ENCODE measurements around the gene SCN2A.

Gene SCN2A

DNA sequence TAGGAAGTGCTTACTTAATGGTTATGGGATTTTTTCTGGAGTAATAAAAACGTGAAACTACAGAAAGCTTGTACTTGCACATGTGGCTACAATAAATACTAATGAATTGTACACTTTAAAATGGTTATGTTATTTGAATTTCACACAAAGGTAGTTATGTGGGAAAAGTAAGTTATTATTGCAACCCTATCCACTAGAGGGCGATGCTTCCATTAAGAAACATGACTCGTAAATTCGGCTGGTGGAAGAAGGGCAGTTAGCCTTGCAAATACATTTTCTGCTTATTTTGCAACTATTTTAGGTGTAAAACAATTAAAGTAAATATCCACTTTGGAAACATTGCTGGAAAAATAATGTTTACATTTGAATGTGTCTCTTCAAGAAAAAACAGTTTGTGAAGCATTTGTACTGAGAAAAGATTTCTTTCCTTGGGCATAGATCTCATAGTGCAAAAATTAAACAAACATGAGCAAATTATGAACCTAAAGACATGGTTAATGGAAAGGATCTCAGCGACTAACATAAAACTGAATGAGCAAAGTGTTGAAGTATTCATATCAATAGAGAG, 162.2 kb downstream of the SCN2A start:
- Histone ChIP-seq H3K4me1 (ENCODE audit: control insufficient read depth in 5 of 5, insufficient read depth in 5 of 5, low read length in 5 of 5) (peaks cover 0 to 3% (median 0%) of the 10 kb centered on the region in 5 donors), H3K36me3 (ENCODE audit: control insufficient read depth in 5 of 5, insufficient read depth in 5 of 5, low read length in 5 of 5) (no peaks in the 10 kb centered on the region), H3K27ac (ENCODE audit: low read depth, low read length) (no peak overlapping the region), H3K27me3 (ENCODE audit: control insufficient read depth in 5 of 5, insufficient read depth in 4 of 5, low read length in 5 of 5) (peaks cover 0 to 6% (median 4%) of the 10 kb centered on the region in 5 donors), H3K9ac (ENCODE audit: low read length in 5 of 5) (no peak overlapping the region), H3K9me3 (ENCODE audit: control insufficient read depth in 5 of 5, low read length in 5 of 5) (no peaks in the 10 kb centered on the region), H3K4me3 (ENCODE audit: low read depth in 1 of 5, low read length in 5 of 5) (no peak overlapping the region)

DNA sequence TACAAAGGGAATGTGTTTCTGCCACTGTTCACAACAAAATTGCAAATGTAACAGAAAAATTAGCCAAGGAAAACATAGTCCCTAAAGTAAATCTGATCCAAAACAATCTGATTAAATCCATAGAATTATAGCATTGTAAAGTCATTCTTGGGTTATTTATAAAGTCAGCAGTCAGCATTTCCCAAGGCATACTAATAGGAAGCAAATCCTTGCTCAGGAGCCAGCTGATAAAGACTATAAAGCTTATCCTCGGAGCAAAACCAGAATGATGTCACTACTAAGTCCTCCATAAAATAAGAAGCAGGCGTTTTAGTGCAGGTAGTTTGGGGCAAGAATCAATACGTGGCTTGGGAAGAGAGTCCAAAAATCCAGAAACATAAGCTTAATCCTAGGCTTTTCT, 162.9 kb downstream of the SCN2A start:
- Histone ChIP-seq H3K36me3 (ENCODE audit: control insufficient read depth in 5 of 5, insufficient read depth in 5 of 5, low read length in 5 of 5) (no peaks in the 10 kb centered on the region), H3K4me1 (ENCODE audit: control insufficient read depth in 5 of 5, insufficient read depth in 5 of 5, low read length in 5 of 5) (peaks cover 0 to 3% (median 0%) of the 10 kb centered on the region in 5 donors), H3K4me3 (ENCODE audit: low read depth in 1 of 5, low read length in 5 of 5) (no peak overlapping the region), H3K27ac (ENCODE audit: low read depth, low read length) (no peak overlapping the region), H3K9me3 (ENCODE audit: control insufficient read depth in 5 of 5, low read length in 5 of 5) (no peaks in the 10 kb centered on the region), H3K9ac (ENCODE audit: low read length in 5 of 5) (no peak overlapping the region), H3K27me3 (ENCODE audit: control insufficient read depth in 5 of 5, insufficient read depth in 4 of 5, low read length in 5 of 5) (peaks cover 0 to 6% (median 4%) of the 10 kb centered on the region in 5 donors)

DNA sequence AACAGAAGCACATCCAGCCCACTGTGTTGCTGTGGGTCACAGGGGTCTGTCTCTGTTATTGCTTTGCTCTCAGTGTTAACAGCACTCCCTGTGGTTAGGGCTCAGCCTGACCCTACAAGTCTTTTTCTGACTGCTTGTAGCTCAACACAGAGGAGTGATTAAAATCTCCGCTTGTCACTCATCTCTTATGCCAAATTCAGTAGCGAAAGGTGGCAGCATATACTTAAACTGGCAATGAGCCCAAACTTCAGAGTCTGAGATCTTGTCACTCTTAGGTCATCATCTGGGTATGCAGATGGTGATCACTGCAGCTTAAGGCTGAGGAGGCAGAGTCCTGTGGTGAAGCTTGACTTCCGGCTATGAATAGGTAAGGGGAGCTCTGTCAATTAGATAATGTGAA, 167.0 kb downstream of the SCN2A start:
- no peaks in the 10 kb centered on the region for H3K36me3 ChIP-seq (ENCODE audit: control insufficient read depth in 5 of 5, insufficient read depth in 5 of 5, low read length in 5 of 5)
- H3K4me1 ChIP-seq (ENCODE audit: control insufficient read depth in 5 of 5, insufficient read depth in 5 of 5, low read length in 5 of 5): peaks cover 0 to 7% (median under 1%) of the 10 kb centered on the region in 5 donors

DNA sequence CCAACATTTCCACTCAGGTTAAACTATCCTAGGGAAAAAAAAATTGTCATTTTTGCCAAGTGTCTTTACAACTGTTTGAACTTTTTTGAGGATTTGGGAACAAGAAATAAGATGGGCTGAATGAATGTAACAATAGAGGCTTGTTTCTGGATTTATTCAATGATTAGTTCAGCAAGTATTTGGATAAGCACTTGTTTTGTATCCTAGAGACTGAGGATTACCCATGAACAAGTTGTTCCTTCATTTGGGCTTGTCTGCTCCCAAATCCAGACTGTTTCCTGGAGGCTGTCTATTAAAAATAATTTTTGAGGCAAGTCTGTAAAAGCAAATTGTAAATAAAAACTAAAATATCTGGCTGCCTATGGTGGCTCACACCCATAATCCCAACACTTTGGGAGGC, 168.3 kb downstream of the SCN2A start:
- Histone ChIP-seq H3K27ac (ENCODE audit: low read depth, low read length) (no peak overlapping the region), H3K9me3 (ENCODE audit: control insufficient read depth in 5 of 5, low read length in 5 of 5) (no peaks in the 10 kb centered on the region), H3K36me3 (ENCODE audit: control insufficient read depth in 5 of 5, insufficient read depth in 5 of 5, low read length in 5 of 5) (no peaks in the 10 kb centered on the region), H3K4me3 (ENCODE audit: low read depth in 1 of 5, low read length in 5 of 5) (no peak overlapping the region), H3K4me1 (ENCODE audit: control insufficient read depth in 5 of 5, insufficient read depth in 5 of 5, low read length in 5 of 5) (peaks cover 0 to 7% (median 0%) of the 10 kb centered on the region in 5 donors), H3K27me3 (ENCODE audit: control insufficient read depth in 5 of 5, insufficient read depth in 4 of 5, low read length in 5 of 5) (peaks cover 0 to 6% (median 0%) of the 10 kb centered on the region in 5 donors), H3K9ac (ENCODE audit: low read length in 5 of 5) (no peak overlapping the region)

More for the DNA sequence above, 167.0 kb downstream of the SCN2A start:
- Histone ChIP-seq H3K9ac (ENCODE audit: low read length in 5 of 5) (no peak overlapping the region), H3K4me3 (ENCODE audit: low read depth in 1 of 5, low read length in 5 of 5) (no peak overlapping the region), H3K27ac (ENCODE audit: low read depth, low read length) (no peak overlapping the region), H3K9me3 (ENCODE audit: control insufficient read depth in 5 of 5, low read length in 5 of 5) (no peaks in the 10 kb centered on the region), H3K27me3 (ENCODE audit: control insufficient read depth in 5 of 5, insufficient read depth in 4 of 5, low read length in 5 of 5) (peaks cover 0 to 6% (median 0%) of the 10 kb centered on the region in 5 donors)

DNA sequence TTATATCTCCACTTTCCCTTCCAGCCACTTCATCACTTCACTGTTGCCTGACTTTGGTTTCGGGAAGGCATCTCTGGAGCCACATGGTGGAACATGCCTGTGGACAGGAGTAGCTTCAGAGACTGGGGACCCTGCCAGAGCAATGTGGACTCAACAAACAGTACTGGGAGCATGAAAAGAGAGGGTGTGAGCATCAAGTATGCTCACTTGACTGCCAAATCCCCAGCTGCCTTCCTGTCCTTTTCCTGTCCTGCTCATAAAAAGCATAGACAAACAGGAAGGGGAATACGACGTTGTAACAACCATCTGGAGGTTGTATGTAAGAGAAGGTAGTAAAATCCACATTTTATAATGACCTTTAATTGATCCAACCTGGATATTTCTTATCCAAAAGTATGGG, 169.0 kb downstream of the SCN2A start:
- Histone ChIP-seq H3K9ac (ENCODE audit: low read length in 5 of 5) (no peak overlapping the region), H3K4me3 (ENCODE audit: low read depth in 1 of 5, low read length in 5 of 5) (no peak overlapping the region), H3K4me1 (ENCODE audit: control insufficient read depth in 5 of 5, insufficient read depth in 5 of 5, low read length in 5 of 5) (peaks cover 0 to 7% (median 0%) of the 10 kb centered on the region in 5 donors), H3K27me3 (ENCODE audit: control insufficient read depth in 5 of 5, insufficient read depth in 4 of 5, low read length in 5 of 5) (peaks cover 0 to 6% (median 0%) of the 10 kb centered on the region in 5 donors), H3K9me3 (ENCODE audit: control insufficient read depth in 5 of 5, low read length in 5 of 5) (no peaks in the 10 kb centered on the region), H3K27ac (ENCODE audit: low read depth, low read length) (no peak overlapping the region), H3K36me3 (ENCODE audit: control insufficient read depth in 5 of 5, insufficient read depth in 5 of 5, low read length in 5 of 5) (no peaks in the 10 kb centered on the region)

DNA sequence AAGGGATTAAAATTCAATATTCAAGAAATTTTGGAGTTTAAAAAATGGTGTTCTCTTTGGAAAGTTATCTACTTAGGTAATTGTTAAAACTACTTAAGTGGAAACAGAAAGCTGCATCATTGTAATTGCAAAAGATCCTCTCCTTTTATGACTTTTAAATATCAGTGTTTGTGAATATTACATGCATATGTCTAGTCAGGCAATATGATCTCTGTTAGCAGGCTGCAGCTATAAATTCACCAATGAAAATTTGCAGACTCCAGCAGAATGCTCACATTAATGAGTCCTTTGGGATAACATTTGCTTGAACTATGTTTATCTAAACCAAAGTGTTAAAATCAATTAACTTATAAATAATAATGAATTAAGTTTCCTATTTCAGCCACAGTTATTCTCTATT, 171.1 kb downstream of the SCN2A start:
- Histone ChIP-seq H3K36me3 (ENCODE audit: control insufficient read depth in 5 of 5, insufficient read depth in 5 of 5, low read length in 5 of 5) (no peaks in the 10 kb centered on the region), H3K4me1 (ENCODE audit: control insufficient read depth in 5 of 5, insufficient read depth in 5 of 5, low read length in 5 of 5) (peaks cover 0 to 7% (median 0%) of the 10 kb centered on the region in 5 donors), H3K27ac (ENCODE audit: low read depth, low read length) (no peak overlapping the region), H3K9ac (ENCODE audit: low read length in 5 of 5) (no peak overlapping the region), H3K4me3 (ENCODE audit: low read depth in 1 of 5, low read length in 5 of 5) (no peak overlapping the region), H3K27me3 (ENCODE audit: control insufficient read depth in 5 of 5, insufficient read depth in 4 of 5, low read length in 5 of 5) (peaks cover 0 to 4% (median 0%) of the 10 kb centered on the region in 5 donors), H3K9me3 (ENCODE audit: control insufficient read depth in 5 of 5, low read length in 5 of 5) (no peaks in the 10 kb centered on the region)

DNA sequence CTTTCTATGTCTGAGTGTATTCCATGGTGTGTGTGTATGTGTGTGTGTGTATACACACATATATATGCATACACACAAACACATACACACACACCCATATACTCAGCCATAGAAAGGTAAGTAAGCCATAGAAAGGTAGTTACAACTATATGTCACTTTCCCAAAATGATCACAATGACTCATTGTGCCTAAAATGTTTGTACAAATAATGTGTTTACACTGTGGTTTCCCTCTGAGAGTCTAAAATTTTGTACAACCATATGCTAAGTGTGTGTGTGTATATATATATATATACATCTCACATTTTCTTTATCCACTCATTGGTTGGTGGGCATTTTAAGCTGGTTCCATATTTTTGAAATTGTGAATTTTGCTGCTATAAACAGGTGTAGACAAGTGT, 175.0 kb downstream of the SCN2A start:
- H3K27me3 ChIP-seq (ENCODE audit: control insufficient read depth in 5 of 5, insufficient read depth in 4 of 5, low read length in 5 of 5): peaks cover 0 to 3% (median 0%) of the 10 kb centered on the region in 5 donors
- peaks cover 0 to 7% (median 0%) of the 10 kb centered on the region in 5 donors for H3K9me3 ChIP-seq (ENCODE audit: control insufficient read depth in 5 of 5, low read length in 5 of 5)
- H3K4me1 ChIP-seq (ENCODE audit: control insufficient read depth in 5 of 5, insufficient read depth in 5 of 5, low read length in 5 of 5): no peaks in the 10 kb centered on the region
- no peaks in the 10 kb centered on the region for H3K36me3 ChIP-seq (ENCODE audit: control insufficient read depth in 5 of 5, insufficient read depth in 5 of 5, low read length in 5 of 5)
- no peak overlapping the region for H3K27ac ChIP-seq (ENCODE audit: low read depth, low read length)
- H3K9ac ChIP-seq (ENCODE audit: low read length in 5 of 5): no peak overlapping the region
- H3K4me3 ChIP-seq (ENCODE audit: low read depth in 1 of 5, low read length in 5 of 5): no peak overlapping the region

DNA sequence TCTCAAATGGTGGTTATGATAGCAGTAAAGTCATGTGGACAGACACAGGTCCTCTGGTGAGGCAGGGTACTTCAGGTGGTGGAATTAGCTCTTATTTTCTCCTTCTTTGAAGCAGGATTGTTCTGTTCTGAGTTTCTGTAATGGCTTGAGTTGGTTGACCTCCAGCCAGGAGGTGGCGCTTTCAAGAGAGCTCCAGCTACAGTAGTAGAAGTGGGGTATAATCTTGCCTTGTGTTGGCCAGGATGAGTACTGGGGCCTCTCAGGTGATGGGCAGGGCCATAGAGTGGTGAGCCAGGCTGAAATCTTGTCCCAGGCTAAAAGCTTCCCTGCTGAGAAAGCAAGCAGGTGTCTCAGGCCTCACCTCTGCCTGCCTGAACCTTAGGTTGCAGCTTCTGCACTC, 177.8 kb downstream of the SCN2A start:
- no peak overlapping the region for H3K4me3 ChIP-seq (ENCODE audit: low read depth in 1 of 5, low read length in 5 of 5)
- no peaks in the 10 kb centered on the region for H3K36me3 ChIP-seq (ENCODE audit: control insufficient read depth in 5 of 5, insufficient read depth in 5 of 5, low read length in 5 of 5)
- H3K27me3 ChIP-seq (ENCODE audit: control insufficient read depth in 5 of 5, insufficient read depth in 4 of 5, low read length in 5 of 5): peaks cover 0 to 3% (median 0%) of the 10 kb centered on the region in 5 donors
- no peak overlapping the region for H3K27ac ChIP-seq (ENCODE audit: low read depth, low read length)
- peaks cover 0 to 7% (median 0%) of the 10 kb centered on the region in 5 donors for H3K9me3 ChIP-seq (ENCODE audit: control insufficient read depth in 5 of 5, low read length in 5 of 5)
- no peak overlapping the region for H3K9ac ChIP-seq (ENCODE audit: low read length in 5 of 5)
- H3K4me1 ChIP-seq (ENCODE audit: control insufficient read depth in 5 of 5, insufficient read depth in 5 of 5, low read length in 5 of 5): no peaks in the 10 kb centered on the region

DNA sequence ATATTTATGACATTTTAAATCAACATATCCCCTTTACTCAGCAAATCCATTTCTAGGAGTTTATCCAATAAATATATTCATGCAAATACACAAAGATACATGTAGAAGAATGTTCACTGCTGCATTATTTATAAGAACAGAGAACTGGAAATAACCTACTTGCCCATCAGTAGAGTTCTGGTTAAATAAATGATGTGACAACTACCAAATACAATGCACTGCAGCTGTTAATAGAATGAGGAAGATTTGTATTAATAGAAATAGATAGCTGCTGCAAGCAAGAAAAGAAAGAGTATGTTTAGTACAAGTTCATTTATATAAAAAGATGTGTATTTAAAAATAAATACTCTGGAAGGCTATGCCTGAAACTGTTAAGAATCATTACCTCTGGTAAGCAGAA, 181.0 kb downstream of the SCN2A start:
- H3K36me3 ChIP-seq (ENCODE audit: control insufficient read depth in 5 of 5, insufficient read depth in 5 of 5, low read length in 5 of 5): no peaks in the 10 kb centered on the region
- no peaks in the 10 kb centered on the region for H3K4me1 ChIP-seq (ENCODE audit: control insufficient read depth in 5 of 5, insufficient read depth in 5 of 5, low read length in 5 of 5)
- peaks cover 0 to 7% (median 6%) of the 10 kb centered on the region in 5 donors for H3K9me3 ChIP-seq (ENCODE audit: control insufficient read depth in 5 of 5, low read length in 5 of 5)
- H3K4me3 ChIP-seq (ENCODE audit: low read depth in 1 of 5, low read length in 5 of 5): no peak overlapping the region
- no peak overlapping the region for H3K27ac ChIP-seq (ENCODE audit: low read depth, low read length)
- peaks cover 0 to 3% (median 0%) of the 10 kb centered on the region in 5 donors for H3K27me3 ChIP-seq (ENCODE audit: control insufficient read depth in 5 of 5, insufficient read depth in 4 of 5, low read length in 5 of 5)
- H3K9ac ChIP-seq (ENCODE audit: low read length in 5 of 5): no peak overlapping the region

DNA sequence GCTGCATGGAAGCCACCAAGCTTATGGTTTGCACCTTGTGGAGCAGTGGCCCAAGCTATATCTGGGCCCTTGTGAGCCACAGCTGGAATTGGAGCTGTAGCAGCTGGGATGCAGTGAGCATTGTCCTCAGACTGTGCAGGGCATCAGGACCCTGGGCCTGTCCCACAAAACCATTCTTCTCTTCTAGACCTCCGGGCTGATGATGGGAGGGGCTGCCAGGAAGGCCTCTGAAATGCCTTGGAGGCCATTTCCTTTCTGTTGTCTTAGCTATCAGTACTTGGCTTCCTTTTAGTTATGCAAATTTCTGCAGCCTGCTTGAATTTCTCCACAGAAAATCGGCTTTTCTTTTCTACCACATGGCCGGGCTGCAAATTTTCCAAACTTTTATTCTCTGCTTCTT, 183.9 kb downstream of the SCN2A start:
- Histone ChIP-seq H3K4me3 (ENCODE audit: low read depth in 1 of 5, low read length in 5 of 5) (peak overlapping the region in 1 of 5 donors; percentile 11), H3K27ac (ENCODE audit: low read depth, low read length) (no peak overlapping the region), H3K9ac (ENCODE audit: low read length in 5 of 5) (no peak overlapping the region), H3K4me1 (ENCODE audit: control insufficient read depth in 5 of 5, insufficient read depth in 5 of 5, low read length in 5 of 5) (no peaks in the 10 kb centered on the region), H3K36me3 (ENCODE audit: control insufficient read depth in 5 of 5, insufficient read depth in 5 of 5, low read length in 5 of 5) (no peaks in the 10 kb centered on the region), H3K9me3 (ENCODE audit: control insufficient read depth in 5 of 5, low read length in 5 of 5) (peaks cover 0 to 6% (median 0%) of the 10 kb centered on the region in 5 donors), H3K27me3 (ENCODE audit: control insufficient read depth in 5 of 5, insufficient read depth in 4 of 5, low read length in 5 of 5) (no peaks in the 10 kb centered on the region)

Measured in subcutaneous abdominal adipose tissue (tissue), 5 donors.